ENCODE measurements around the gene PIAS4. TPM values are rescaled to one million over a fixed set of nuclear protein-coding genes. Genes with fewer than 3 reads are reported as not detected.

Gene PIAS4
- total and polyA plus RNA-seq, 9 of the 15 experiments (the other 6 are each of a cell fraction or from before 2014, with no cell fraction given) = 0.27 to 34.9 (median 14.4) TPM

GRCh38 chr19:3984908-3985642, 22.5 kb upstream of the PIAS4 start, which contains the start of gene EEF2 (continued):
- TF ChIP-seq ZBTB40 (IDR thresholded peaks at IDR 0.05) (no peak), ZBTB40 (CRISPR knock-in tag; IDR thresholded peaks at IDR 0.05) (no peak; the same call in 1 of the 2 replicates), ZNF449 (CRISPR knock-in tag; IDR thresholded peaks at IDR 0.05) (no peak), GATA2 (CRISPR knock-in tag; IDR thresholded peaks at IDR 0.05) (no peak), ZNF133 (CRISPR knock-in tag; IDR thresholded peaks at IDR 0.05) (no peak), U2AF2 (optimal IDR thresholded peaks at IDR 0.05; ENCODE audit: low read depth, low read length) (no peak), POLR2H (tag; IDR thresholded peaks at IDR 0.05; ENCODE audit: low read depth) (peak; percentile 98), LCOR (CRISPR knock-in tag; IDR thresholded peaks at IDR 0.05) (peak; percentile 69), ARHGAP35 (IDR thresholded peaks at IDR 0.05; ENCODE audit: partially characterized antibody) (no peak), ZNF280A (IDR thresholded peaks at IDR 0.05; ENCODE audit: low read depth, partially characterized antibody) (no peak), MAX (CRISPR knock-in tag; IDR thresholded peaks at IDR 0.05) (peak; percentile 83), POLR2AphosphoS2 (IDR thresholded peaks at IDR 0.05; ENCODE audit: low read length) (peak; percentile 86; the same call in 1 of the 2 replicates), MECOM (CRISPR knock-in tag; IDR thresholded peaks at IDR 0.05) (no peak), ZNF586 (CRISPR knock-in tag; conservative IDR thresholded peaks at IDR 0.05) (no peak), TAF1 (IDR thresholded peaks at IDR 0.05; ENCODE audit: control insufficient read depth, extremely low read depth, insufficient read depth, low read length, severe bottlenecking) (peak; percentile 100), PHTF2 (CRISPR knock-in tag; IDR thresholded peaks at IDR 0.05) (no peak)
